Aorta (tissue), 5 donors: ENCODE data around the gene AGO4. TPM values are rescaled to one million over a fixed set of nuclear protein-coding genes. Genes with fewer than 3 reads are reported as not detected.
A peak's percentile ranks its signal among the peaks of the same experiment; 100 is the strongest.

Source experiments
- ATAC-seq: fragments of 200-7000 bp; cut with Tn5 transposase; one replicate; pipeline ENCODE4 v1.9.1; 2022; ENCODE audit warnings: moderate library complexity; ENCODE audit not compliant: low FRiP score
- DNase-seq, 2 donors: peaks; one replicate each; pipeline ENCODE4 v3.0.0-alpha.2; 2020
- H3K27ac ChIP-seq, 2 donors: one replicate each; pipeline ENCODE4 v1.5.1; 2013; ENCODE audit warnings: low read length in 2 of 2, mild to moderate bottlenecking in 2 of 2, moderate library complexity in 2 of 2, control low read depth in 1 of 2, inconsistent platforms in 1 of 2, low read depth in 1 of 2
- H3K27me3 ChIP-seq, 2 donors: one replicate each; pipeline ENCODE4 v1.6.1; 2013; ENCODE audit warnings: control low read depth in 1 of 2, low read length in 1 of 2, mild to moderate bottlenecking in 1 of 2, moderate library complexity in 1 of 2; ENCODE audit not compliant: insufficient read depth in 2 of 2, control insufficient read depth in 1 of 2
- H3K36me3 ChIP-seq, 2 donors: one replicate each; pipeline ENCODE4 v1.6.1; 2013; ENCODE audit warnings: control low read depth in 1 of 2, low read length in 1 of 2, mild to moderate bottlenecking in 1 of 2; ENCODE audit not compliant: insufficient read depth in 2 of 2, control insufficient read depth in 1 of 2
- H3K4me1 ChIP-seq, 2 donors: one replicate each; pipeline ENCODE4 v1.6.1; 2013; ENCODE audit warnings: low read length in 2 of 2, control low read depth in 1 of 2, mild to moderate bottlenecking in 1 of 2, moderate library complexity in 1 of 2; ENCODE audit not compliant: insufficient read depth in 2 of 2, control insufficient read depth in 1 of 2
- H3K4me3 ChIP-seq, 2 donors: one replicate each; pipeline ENCODE4 v1.5.1; 2013; ENCODE audit warnings: low read length in 2 of 2, control low read depth in 1 of 2, mild to moderate bottlenecking in 1 of 2
- H3K9me3 ChIP-seq: one replicate; pipeline ENCODE4 v1.6.1; 2013; ENCODE audit warnings: mild to moderate bottlenecking, low read length; ENCODE audit not compliant: control insufficient read depth
- WGBS, 2 donors: extraction: QIAGEN DNeasy Blood & Tissue Kit; methylation state at CpG; one replicate each; pipeline ENCODE4 v1.1.7; 2013; 5-methylcytosine and 5-hydroxymethylcytosine counted together
- intact Hi-C, 2 donors: fragments of 100-400 bp; cut with DNase I; formaldehyde crosslinking; loops; one replicate each; pipeline versions ENCODE4 v1.14.2 to v1.15.0; 2022
- polyA plus RNA-seq, 2 donors: library from polyadenylated mRNA; stranded (reverse); fragments of 200-250 nt; gene quantifications; one replicate each; pipeline ENCODE4 v1.2.3, GENCODE V29; 2013
- total RNA-seq, 2 donors: library from RNA; stranded (reverse); fragmentation: NEBNext Ultra II Directional; extraction: Animal tissue kit (Norgen Biotek cat#: 25700); gene quantifications; one replicate each; pipeline ENCODE4 v1.2.1, GENCODE V29; 2021
- donor health status: healthy with polysubstance abuse.
- donor health status: Bipolar disorder and iron deficiency.
- donor health status: DM: no; HTN: no; CAD: no.
- donor health status: DM: no; HTN: no; CAD: no.
- donor health status: DM: yes; HTN: yes; CAD: no.

The AGO4 gene
- total and polyA plus RNA-seq, 4 donors: 5.6 to 39.9 (median 17.9) TPM

DNA sequence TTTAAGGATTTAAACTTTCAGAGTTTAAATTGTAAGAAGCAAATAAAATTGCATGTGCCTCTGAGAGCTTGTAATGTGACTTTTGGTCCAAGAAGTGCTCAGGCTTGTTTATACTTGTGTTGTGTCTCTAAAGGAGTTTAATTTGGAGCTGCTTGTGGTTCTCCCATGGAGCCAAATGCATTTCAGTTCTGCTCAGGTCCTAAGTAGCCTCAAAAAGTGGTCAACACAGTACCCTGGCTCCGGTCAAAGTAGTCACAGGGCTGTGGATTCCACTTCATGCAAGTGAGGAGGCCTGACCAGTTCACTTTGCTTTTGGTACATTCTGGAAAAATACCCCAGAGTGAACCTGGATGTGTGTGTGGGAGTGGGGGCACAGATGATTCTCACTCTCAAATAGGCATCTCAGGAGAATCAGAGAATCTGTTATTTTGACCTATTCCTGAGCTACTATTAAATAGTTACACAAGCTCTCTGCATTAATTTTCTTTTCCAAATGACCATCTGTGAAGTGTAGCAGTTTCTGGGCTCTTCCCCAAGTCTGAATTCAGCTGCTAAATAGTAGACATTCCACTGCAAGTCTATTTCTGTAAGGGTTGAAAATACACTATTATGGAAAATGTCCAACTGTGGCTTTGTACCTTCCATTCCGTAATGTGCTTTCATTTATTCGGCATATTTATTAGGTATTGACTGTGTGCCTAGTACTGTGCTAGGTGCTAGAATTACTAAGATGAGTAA, 43.5 kb downstream of the AGO4 start:
- Histone ChIP-seq H3K36me3 (peaks cover 0 to 4% of the 10 kb centered on the region in 2 donors), H3K27me3 (no peaks in the 10 kb centered on the region), H3K27ac (peak overlapping the region; percentile 82 to 90), H3K9me3 (no peaks in the 10 kb centered on the region), H3K4me3 (no peak overlapping the region), H3K4me1 (peaks cover 0 to 8% of the 10 kb centered on the region in 2 donors)
- DNase-seq (no peak), ATAC-seq (peak; percentile 70)
- WGBS, 2 donors: 3 to 6% methylated on average over 3 of the region's 3 CpGs
- intact Hi-C loops: no loop called here

DNA sequence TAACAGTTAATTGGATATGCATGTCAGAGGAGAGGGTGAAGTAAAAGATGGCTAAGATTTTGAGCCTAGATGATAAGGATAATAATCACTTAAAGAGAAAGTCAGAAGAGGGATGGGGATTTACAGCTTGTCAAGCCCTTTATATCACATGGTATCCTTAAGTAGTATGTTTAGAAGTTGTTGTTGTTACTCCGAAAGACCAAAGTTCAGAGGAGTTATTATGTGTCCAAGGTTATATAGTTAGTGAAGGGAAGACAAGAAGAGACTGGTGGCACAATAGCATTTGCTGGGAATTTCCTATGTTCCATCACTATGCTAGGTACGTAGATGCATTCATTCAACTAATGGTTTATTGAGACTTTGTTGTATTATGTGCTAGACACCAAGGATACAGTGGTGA, 44.4 kb downstream of the AGO4 start:
- Histone ChIP-seq H3K27me3 (no peaks in the 10 kb centered on the region), H3K9me3 (no peaks in the 10 kb centered on the region), H3K4me3 (no peak overlapping the region), H3K27ac (peak overlapping the region in 1 of 2 donors; percentile 82), H3K36me3 (peaks cover 0 to 4% of the 10 kb centered on the region in 2 donors), H3K4me1 (peaks cover 0 to 8% of the 10 kb centered on the region in 2 donors)
- intact Hi-C loops: no loop called here
- ATAC-seq (no peak), DNase-seq (no peak)
- 44 to 48% methylated on average over 2 of the region's 2 CpGs for WGBS, 2 donors

DNA sequence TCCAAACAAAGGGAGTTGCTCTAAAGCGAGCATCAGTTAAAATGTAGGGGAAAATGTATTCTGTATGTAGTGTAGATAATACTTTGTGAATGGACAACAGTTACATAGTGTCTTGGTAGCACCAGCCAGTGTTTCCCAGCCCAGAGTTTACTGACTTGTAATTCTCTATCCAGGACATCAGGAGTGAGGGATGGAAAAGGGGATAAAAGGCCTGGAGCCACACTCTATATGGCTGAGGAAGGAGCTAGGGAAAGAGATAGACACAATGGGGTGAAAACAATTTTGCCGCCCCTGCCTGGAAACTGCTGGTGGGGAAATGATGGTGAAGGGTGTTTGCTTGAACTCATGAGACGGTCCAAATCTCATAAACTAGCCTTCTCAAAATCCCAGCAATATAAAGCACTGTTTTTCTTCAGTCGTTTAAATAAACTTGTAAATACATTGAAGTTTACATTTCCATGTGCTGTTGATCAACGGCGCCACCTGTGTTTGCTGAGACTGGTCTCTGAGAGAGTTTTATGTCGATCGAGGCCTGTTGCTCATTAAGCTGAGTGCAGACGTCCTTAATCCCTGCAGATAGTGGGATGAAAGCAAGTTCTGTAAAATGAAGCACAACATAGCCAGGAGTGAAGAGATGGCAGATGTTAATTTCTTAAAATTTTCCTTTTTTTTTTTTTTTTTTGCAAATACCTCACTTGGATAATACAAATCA, 47.3 kb downstream of the AGO4 start:
- intact Hi-C loops: no loop called here
- peaks cover 0 to 4% of the 10 kb centered on the region in 2 donors for H3K36me3 ChIP-seq
- DNase-seq: no peak
- WGBS, 2 donors: 66 to 69% methylated on average over 9 of the region's 9 CpGs
- H3K4me1 ChIP-seq: peaks cover 0 to 2% of the 10 kb centered on the region in 2 donors
- no peak overlapping the region for H3K27ac ChIP-seq
- no peaks in the 10 kb centered on the region for H3K27me3 ChIP-seq
- H3K4me3 ChIP-seq: no peak overlapping the region
- H3K9me3 ChIP-seq: no peaks in the 10 kb centered on the region
- no peak for ATAC-seq

DNA sequence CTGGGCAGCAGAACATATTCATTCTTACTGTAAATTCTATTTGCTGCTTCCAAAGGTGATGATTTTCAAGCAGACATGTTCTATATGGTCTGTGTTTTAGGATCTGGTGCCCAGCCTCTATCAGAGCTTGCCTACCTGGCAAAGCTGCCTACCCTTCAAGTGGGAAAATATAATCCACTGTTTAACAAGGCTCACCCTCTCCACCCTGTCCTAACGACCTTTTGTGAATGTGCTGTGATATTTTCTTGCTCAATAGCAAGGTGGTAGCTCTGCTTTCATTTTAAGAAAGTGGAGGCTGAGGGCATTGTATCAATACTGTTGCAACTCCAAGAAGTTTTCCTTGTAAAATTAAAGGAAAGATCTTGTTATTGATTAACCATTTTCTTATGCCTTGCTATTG, 49.1 kb downstream of the AGO4 start:
- H3K4me1 ChIP-seq: no peaks in the 10 kb centered on the region
- intact Hi-C loops: no loop called here
- WGBS, 2 donors: 58 to 60% methylated on average over 1 of the region's 1 CpG
- no peaks in the 10 kb centered on the region for H3K27me3 ChIP-seq
- DNase-seq (no peak), ATAC-seq (no peak)
- H3K27ac ChIP-seq: peak overlapping the region in 1 of 2 donors; percentile 51
- H3K36me3 ChIP-seq: peaks cover 0 to 4% of the 10 kb centered on the region in 2 donors
- H3K9me3 ChIP-seq: no peaks in the 10 kb centered on the region
- H3K4me3 ChIP-seq: no peak overlapping the region

DNA sequence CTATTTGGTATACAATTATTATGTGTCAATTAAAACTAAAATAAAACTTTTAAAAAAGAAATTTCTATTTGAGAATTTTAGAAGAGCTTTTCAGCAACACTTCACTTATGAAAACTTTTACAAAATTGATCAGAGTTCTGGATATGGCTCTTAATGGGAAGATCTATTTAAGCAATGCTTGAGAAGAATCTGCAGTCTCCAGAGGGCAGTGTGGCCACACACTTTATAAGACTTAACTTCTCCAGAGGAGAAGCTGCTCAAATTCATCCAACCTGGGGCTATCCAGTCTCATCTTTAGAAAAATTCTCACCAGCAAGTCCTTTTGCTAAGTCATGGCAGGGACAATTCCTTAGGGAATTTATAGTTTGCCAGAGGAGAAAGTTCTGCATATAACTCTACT, 50.0 kb downstream of the AGO4 start:
- ATAC-seq (no peak), DNase-seq (no peak)
- intact Hi-C loops: no loop called here
- Histone ChIP-seq H3K4me3 (no peak overlapping the region), H3K4me1 (no peaks in the 10 kb centered on the region), H3K9me3 (no peaks in the 10 kb centered on the region), H3K27ac (no peak overlapping the region), H3K36me3 (peaks cover 0 to 4% of the 10 kb centered on the region in 2 donors), H3K27me3 (no peaks in the 10 kb centered on the region)

DNA sequence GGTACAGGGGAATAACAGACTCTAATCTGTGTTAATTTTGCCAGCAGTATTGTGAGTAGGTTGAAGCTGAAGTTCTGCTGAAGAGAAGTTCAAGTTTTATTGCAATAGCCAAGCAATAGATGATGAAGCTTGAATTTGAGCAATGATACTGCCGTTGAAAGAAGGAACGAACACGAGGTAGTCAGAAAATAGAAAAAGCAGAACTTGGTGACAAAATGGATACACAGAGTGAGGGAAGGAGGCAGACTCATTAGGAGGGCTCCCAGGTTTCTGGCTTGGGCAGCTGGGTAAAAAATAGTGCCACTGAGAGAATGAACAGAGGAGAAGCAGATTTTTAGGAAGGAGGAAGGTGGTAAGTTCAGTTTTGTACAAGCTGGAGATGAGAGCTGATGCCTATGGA, 52.9 kb downstream of the AGO4 start:
- intact Hi-C loops: no loop called here
- Histone ChIP-seq H3K27ac (no peak overlapping the region), H3K27me3 (no peaks in the 10 kb centered on the region), H3K4me3 (no peak overlapping the region), H3K36me3 (peaks cover 0 to 2% of the 10 kb centered on the region in 2 donors), H3K4me1 (no peaks in the 10 kb centered on the region), H3K9me3 (no peaks in the 10 kb centered on the region)
- DNase-seq (no peak), ATAC-seq (no peak)
- 79 to 83% methylated on average over 3 of the region's 3 CpGs for WGBS, 2 donors

DNA sequence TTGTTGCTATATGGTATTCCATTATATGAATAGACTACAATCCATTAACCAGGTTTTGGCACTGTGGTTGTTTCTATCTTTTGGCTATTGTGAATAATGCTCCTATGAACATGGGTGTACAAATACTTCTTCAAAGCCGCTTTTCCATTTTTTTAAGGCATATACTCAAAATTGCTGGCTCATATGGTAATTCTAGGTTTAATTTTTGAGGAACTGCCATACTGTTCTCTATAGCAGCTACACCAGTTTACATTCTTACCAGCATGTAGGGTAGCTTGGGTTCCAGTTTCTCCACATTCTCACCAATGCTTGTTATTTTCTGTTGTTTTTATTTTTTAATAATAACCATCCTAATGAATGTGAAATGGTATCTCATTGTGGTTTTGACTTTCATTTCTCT, 55.3 kb downstream of the AGO4 start:
- Histone ChIP-seq H3K4me3 (no peak overlapping the region), H3K27me3 (no peaks in the 10 kb centered on the region), H3K36me3 (no peaks in the 10 kb centered on the region), H3K4me1 (no peaks in the 10 kb centered on the region), H3K9me3 (no peaks in the 10 kb centered on the region), H3K27ac (no peak overlapping the region)
- WGBS, 2 donors: 100% methylated on average over 1 of the region's 1 CpG
- no peak for DNase-seq
- intact Hi-C loops: no loop called here
- no peak for ATAC-seq

DNA sequence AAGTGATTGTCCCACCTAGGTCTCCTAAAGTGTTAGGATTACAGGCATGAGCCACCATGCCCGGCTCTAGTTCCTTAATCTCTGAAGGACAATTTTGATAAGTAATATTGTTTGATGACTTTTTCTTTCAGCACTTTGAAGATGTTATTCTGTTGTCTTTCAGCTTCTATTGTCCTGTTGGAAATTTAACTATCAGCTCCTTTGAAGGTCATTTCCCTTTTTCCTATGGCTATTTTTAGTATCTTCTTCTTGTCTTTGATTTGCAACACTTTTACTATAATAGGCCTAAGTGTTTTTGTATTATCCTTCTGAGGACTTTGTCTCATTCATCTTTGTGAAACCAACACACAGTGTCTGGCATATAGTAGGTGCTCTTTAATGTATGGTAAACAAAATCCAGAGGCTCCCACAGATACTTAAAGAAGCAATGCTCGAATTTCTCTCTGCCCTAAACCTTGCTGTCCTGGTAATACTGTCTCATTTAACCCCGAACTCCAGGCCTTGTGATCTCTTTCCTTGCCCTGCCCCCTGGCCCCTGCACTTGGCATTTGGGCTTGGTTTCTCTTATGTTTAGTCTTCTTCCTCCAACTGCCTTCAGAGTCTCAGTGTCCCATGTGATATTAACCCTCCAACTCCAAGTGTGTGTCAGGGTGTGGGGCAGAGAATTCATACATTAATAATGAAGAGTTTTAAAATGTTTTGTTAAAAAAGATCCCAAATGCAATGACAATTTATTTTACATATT, 56.2 kb downstream of the AGO4 start:
- H3K9me3 ChIP-seq: no peaks in the 10 kb centered on the region
- intact Hi-C loops: no loop called here
- WGBS, 2 donors: 65 to 67% methylated on average over 3 of the region's 3 CpGs
- no peaks in the 10 kb centered on the region for H3K27me3 ChIP-seq
- no peak overlapping the region for H3K27ac ChIP-seq
- no peak for DNase-seq
- no peaks in the 10 kb centered on the region for H3K4me1 ChIP-seq
- ATAC-seq: no peak
- no peaks in the 10 kb centered on the region for H3K36me3 ChIP-seq
- H3K4me3 ChIP-seq: no peak overlapping the region
